ENCODE measurements around the gene RAP1GAP. TPM values are rescaled to one million over a fixed set of nuclear protein-coding genes. Genes with fewer than 3 reads are reported as not detected.

The RAP1GAP gene
- total RNA-seq, 1 experiment from 2014 or later: 13.4 TPM

- DNase-seq (ENCODE audit: low read depth, low spot score) (no peak), ATAC-seq (no peak)
- intact Hi-C loops (cut with micrococcal nuclease): no loop called here
- no peaks in the 10 kb centered on the region for H3K36me3 ChIP-seq (ENCODE audit: control insufficient read depth in 1 of 2, insufficient read depth in 2 of 2, low read length in 2 of 2)
- H3K27me3 ChIP-seq (ENCODE audit: insufficient read depth, low read length): no peaks in the 10 kb centered on the region
- no peak overlapping the region for H3K4me3 ChIP-seq (replicated peaks in 1 of 2; ENCODE audit: low read depth in 1 of 2, low read length in 2 of 2)
- ChIA-PET CTCF (no interaction called here), POLR2A (no interaction called here), RAD21 (ENCODE audit: low non-redundant PET in 1 of 2, low total read pairs in 2 of 2, uncharacterized antibody in 2 of 2, unreplicated experiment in 2 of 2) (no interaction called here)
- no peaks in the 10 kb centered on the region for H3K79me2 ChIP-seq (ENCODE audit: insufficient read depth, low read length)
- no TSS peak for BruUV-seq (replicated peaks)
- no peak overlapping the region for H2AFZ ChIP-seq (ENCODE audit: low read depth, low read length, poor library complexity, severe bottlenecking)
- no peak overlapping the region for H3K27ac ChIP-seq (ENCODE audit: low read depth, low read length)
- H3K9ac ChIP-seq (ENCODE audit: low read length): no peak overlapping the region
- no peak for TF ChIP-seq REST (IDR thresholded peaks at IDR 0.05; ENCODE audit: low read depth)
- no peak for TF ChIP-seq JUND (IDR thresholded peaks at IDR 0.05)
- no peak for TF ChIP-seq ELF1 (IDR thresholded peaks at IDR 0.05; ENCODE audit: borderline replicate concordance, low read depth)
- no peak for TF ChIP-seq ATF3 (IDR thresholded peaks at IDR 0.05)
- TF ChIP-seq TCF7L2 (IDR thresholded peaks at IDR 0.05; ENCODE audit: borderline replicate concordance, extremely low read depth, insufficient read depth, insufficient read length): no peak
- H3K9me3 ChIP-seq (ENCODE audit: control insufficient read depth in 1 of 2, insufficient read depth in 1 of 2, low read depth in 1 of 2, low read length in 2 of 2): no peaks in the 10 kb centered on the region
- no peak overlapping the region for H3K4me2 ChIP-seq (ENCODE audit: low read length)
- H3K4me1 ChIP-seq (ENCODE audit: control insufficient read depth in 1 of 2, insufficient read depth in 2 of 2, low read length in 2 of 2): peaks cover 12 to 18% of the 10 kb centered on the region in 2 experiments; a peak in 3 of 4 replicates
- no peaks in the 10 kb centered on the region for H3K9me2 ChIP-seq (ENCODE audit: insufficient read depth)
- no peaks in the 10 kb centered on the region for H4K20me1 ChIP-seq (ENCODE audit: insufficient read depth)
These were observed 91.8 kb downstream of the RAP1GAP start for GRCh38 chr1:21577324-21577723.

- H3K9me2 ChIP-seq (ENCODE audit: insufficient read depth): no peaks in the 10 kb centered on the region
- no peaks in the 10 kb centered on the region for H3K27me3 ChIP-seq (ENCODE audit: insufficient read depth, low read length)
- ATAC-seq (no peak), DNase-seq (ENCODE audit: low read depth, low spot score) (no peak)
- no peaks in the 10 kb centered on the region for H3K36me3 ChIP-seq (ENCODE audit: control insufficient read depth in 1 of 2, insufficient read depth in 2 of 2, low read length in 2 of 2)
- ChIA-PET CTCF (no interaction called here), RAD21 (ENCODE audit: low non-redundant PET in 1 of 2, low total read pairs in 2 of 2, uncharacterized antibody in 2 of 2, unreplicated experiment in 2 of 2) (no interaction called here), POLR2A (no interaction called here)
- intact Hi-C loops (cut with micrococcal nuclease): no loop called here
- H3K9me3 ChIP-seq (ENCODE audit: control insufficient read depth in 1 of 2, insufficient read depth in 1 of 2, low read depth in 1 of 2, low read length in 2 of 2): no peaks in the 10 kb centered on the region
- TF ChIP-seq ZNF274 (IDR thresholded peaks at IDR 0.05; ENCODE audit: low read depth, low read length) (no peak), SP1 (IDR thresholded peaks at IDR 0.05; ENCODE audit: low read depth) (no peak), EGR1 (IDR thresholded peaks at IDR 0.05; ENCODE audit: low read depth) (no peak), ZFX (IDR thresholded peaks at IDR 0.05) (no peak), SRF (IDR thresholded peaks at IDR 0.05; ENCODE audit: low read depth) (no peak)
- no peak overlapping the region for H2AFZ ChIP-seq (ENCODE audit: low read depth, low read length, poor library complexity, severe bottlenecking)
- no peaks in the 10 kb centered on the region for H3K79me2 ChIP-seq (ENCODE audit: insufficient read depth, low read length)
- H3K9ac ChIP-seq (ENCODE audit: low read length): no peak overlapping the region
- BruUV-seq (replicated peaks): no TSS peak
- no peak overlapping the region for H3K4me3 ChIP-seq (replicated peaks in 1 of 2; ENCODE audit: low read depth in 1 of 2, low read length in 2 of 2)
- no peak overlapping the region for H3K27ac ChIP-seq (ENCODE audit: low read depth, low read length)
- H3K4me1 ChIP-seq (ENCODE audit: control insufficient read depth in 1 of 2, insufficient read depth in 2 of 2, low read length in 2 of 2): peaks cover 12 to 18% of the 10 kb centered on the region in 2 experiments; a peak in 3 of 4 replicates
- H3K4me2 ChIP-seq (ENCODE audit: low read length): no peak overlapping the region
- H4K20me1 ChIP-seq (ENCODE audit: insufficient read depth): no peaks in the 10 kb centered on the region
These were observed 92.4 kb downstream of the RAP1GAP start for GRCh38 chr1:21576798-21577187.

All from HCT116 (cell line).